GM21528 (cell line): ENCODE measurements around the gene RHBDF1.

Experiments used
- ATAC-seq: cut with Tn5 transposase; IDR thresholded peaks from one replicate; pipeline ENCODE4 v1.9.1; 2021; ENCODE audit warnings: mild to moderate bottlenecking, moderate library complexity; ENCODE audit not compliant: unreplicated experiment, low FRiP score

The RHBDF1 gene

GRCh38 chr16:72561-73548 is at the start of gene RHBDF1:
Gene RHBDF1, minus strand, starts transcription at chr16:72631. Its CDS starts 7,616 bp downstream, at chr16:65015.
- no peak for ATAC-seq

GRCh38 chr16:120756-121155 is 48.3 kb upstream of the RHBDF1 start:
- no peak for ATAC-seq

- ATAC-seq = no peak
Observed at GRCh38 chr16:119835-120491, 47.5 kb upstream of the RHBDF1 start.

GRCh38 chr16:119295-119694 is 46.9 kb upstream of the RHBDF1 start:
- ATAC-seq = no peak

- ATAC-seq = no peak
Observed at GRCh38 chr16:118857-119256, 46.4 kb upstream of the RHBDF1 start.

- no peak for ATAC-seq
Observed at GRCh38 chr16:117379-118365, 45.2 kb upstream of the RHBDF1 start.

- ATAC-seq = no peak
Observed at GRCh38 chr16:116015-116414, 43.6 kb upstream of the RHBDF1 start.

GRCh38 chr16:114327-114726 is 41.9 kb upstream of the RHBDF1 start:
- no peak for ATAC-seq

GRCh38 chr16:112153-112840 is 39.9 kb upstream of the RHBDF1 start:
- ATAC-seq = no peak

- ATAC-seq = no peak
Observed at GRCh38 chr16:106623-107324, 34.3 kb upstream of the RHBDF1 start.

GRCh38 chr16:105521-105920 is 33.1 kb upstream of the RHBDF1 start:
- no peak for ATAC-seq

- ATAC-seq = no peak
Observed at GRCh38 chr16:104928-105327, 32.5 kb upstream of the RHBDF1 start.

- ATAC-seq = no peak
Observed at GRCh38 chr16:104355-104754, 31.9 kb upstream of the RHBDF1 start.

- ATAC-seq = no peak
Observed at GRCh38 chr16:102060-102855, 29.8 kb upstream of the RHBDF1 start.

GRCh38 chr16:101586-101985 is 29.2 kb upstream of the RHBDF1 start:
- no peak for ATAC-seq

GRCh38 chr16:100989-101388 is 28.6 kb upstream of the RHBDF1 start:
- no peak for ATAC-seq

- ATAC-seq = no peak
Observed at GRCh38 chr16:97822-98221, 25.4 kb upstream of the RHBDF1 start.

GRCh38 chr16:96935-97381 is 24.5 kb upstream of the RHBDF1 start:
- no peak for ATAC-seq

GRCh38 chr16:94918-95265 is 22.5 kb upstream of the RHBDF1 start:
- ATAC-seq = no peak
